ENCODE results near the gene STIM1.

- TF ChIP-seq CTCF (IDR thresholded peaks at IDR 0.05): no peak
- TF ChIP-seq POLR2AphosphoS5 (IDR thresholded peaks at IDR 0.05; ENCODE audit: low read depth, low read length): no peak
Observed at GRCh38 chr11:3949125-3949524, 93.7 kb downstream of the STIM1 start.

Measured in Panc1 (cell line).